AG04450 (cell line): Measurements from ENCODE around the gene IL1A. TPM values are rescaled to one million over a fixed set of nuclear protein-coding genes. Genes with fewer than 3 reads are reported as not detected.

Experiments used
- CTCF ChIA-PET: fragments of 300-600, 350-600 bp; formaldehyde crosslinking; extraction: SDS; loops from one replicate; lab custom pipeline; 2022; ENCODE audit warnings: antibody characterized with exemption, inconsistent platforms; lab: Charles Lee
- POLR2A ChIA-PET: fragments of 350-600 bp; formaldehyde crosslinking; extraction: SDS; loops from one replicate; lab custom pipeline; 2021; ENCODE audit warnings: antibody characterized with exemption, inconsistent platforms; lab: Yijun Ruan, JAX
- DNase-seq: peaks from one replicate; pipeline ENCODE4 v3.0.0-alpha.2; 2011; ENCODE audit warnings: low read depth, low spot score
- H3K27ac ChIP-seq: one replicate; pipeline ENCODE4 v1.5.1; 2012; ENCODE audit warnings: low read depth, low read length, control low read depth
- H3K27me3 ChIP-seq: one replicate; pipeline ENCODE4 v1.6.0; 2012; ENCODE audit warnings: low read length; ENCODE audit not compliant: control insufficient read depth, insufficient read depth
- H3K4me3 ChIP-seq: 2 replicates; pipeline ENCODE4 v1.5.1; 2011; ENCODE audit warnings: mild to moderate bottlenecking, low read depth, low read length, control low read depth
- H3K9me3 ChIP-seq: 2 replicates; pipeline ENCODE4 v1.5.1; 2012; ENCODE audit warnings: low read length; ENCODE audit not compliant: control insufficient read depth, insufficient read depth
- polyA plus RNA-seq: library from polyadenylated mRNA; depleted of rRNA; stranded (reverse); fragments of >200 nt; gene quantifications from 2 replicates; pipeline ENCODE4 v1.2.3, GENCODE V29; 2011
- TF ChIP-seq, protein P1 (sequence below): IDR thresholded peaks from 2 replicates; pipeline ENCODE4 v1.5.1; 2011; ENCODE audit warnings: low read depth, low read length, control low read depth, inconsistent platforms

The IL1A gene
- polyA plus RNA-seq, 1 experiment, result 0.51 TPM

DNA sequence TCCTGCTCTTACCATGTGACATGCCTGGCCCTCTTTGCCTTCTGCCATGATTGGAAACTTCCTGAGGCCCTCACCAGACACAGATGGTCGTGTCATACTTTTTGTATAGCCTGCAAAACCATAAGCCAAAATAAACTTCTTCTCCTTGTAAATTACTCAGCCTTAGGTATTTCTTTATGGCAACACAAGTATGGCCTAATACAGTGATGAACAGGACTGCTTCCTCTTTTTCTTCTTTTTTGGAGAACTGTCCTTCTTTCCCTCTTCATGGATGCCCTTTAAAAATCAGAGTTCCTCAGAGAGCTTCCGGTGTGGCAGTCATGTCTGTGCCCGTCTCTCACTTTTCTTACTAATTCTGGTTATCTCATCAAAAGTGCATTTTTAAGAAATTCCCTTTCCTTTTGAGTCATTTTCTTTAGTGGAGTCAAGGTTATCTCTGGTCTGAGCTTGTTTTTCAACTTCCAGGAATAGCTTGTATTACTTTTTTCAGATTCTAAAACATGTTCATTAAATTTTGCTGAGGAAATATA, 9.2 kb upstream of the IL1A start:
- POLR2A ChIA-PET, result no interaction called here
- DNase-seq, result no peak

GRCh38 chr2:112792419-112792818, 8.1 kb upstream of the IL1A start:
- TF ChIP-seq, protein P1, sequence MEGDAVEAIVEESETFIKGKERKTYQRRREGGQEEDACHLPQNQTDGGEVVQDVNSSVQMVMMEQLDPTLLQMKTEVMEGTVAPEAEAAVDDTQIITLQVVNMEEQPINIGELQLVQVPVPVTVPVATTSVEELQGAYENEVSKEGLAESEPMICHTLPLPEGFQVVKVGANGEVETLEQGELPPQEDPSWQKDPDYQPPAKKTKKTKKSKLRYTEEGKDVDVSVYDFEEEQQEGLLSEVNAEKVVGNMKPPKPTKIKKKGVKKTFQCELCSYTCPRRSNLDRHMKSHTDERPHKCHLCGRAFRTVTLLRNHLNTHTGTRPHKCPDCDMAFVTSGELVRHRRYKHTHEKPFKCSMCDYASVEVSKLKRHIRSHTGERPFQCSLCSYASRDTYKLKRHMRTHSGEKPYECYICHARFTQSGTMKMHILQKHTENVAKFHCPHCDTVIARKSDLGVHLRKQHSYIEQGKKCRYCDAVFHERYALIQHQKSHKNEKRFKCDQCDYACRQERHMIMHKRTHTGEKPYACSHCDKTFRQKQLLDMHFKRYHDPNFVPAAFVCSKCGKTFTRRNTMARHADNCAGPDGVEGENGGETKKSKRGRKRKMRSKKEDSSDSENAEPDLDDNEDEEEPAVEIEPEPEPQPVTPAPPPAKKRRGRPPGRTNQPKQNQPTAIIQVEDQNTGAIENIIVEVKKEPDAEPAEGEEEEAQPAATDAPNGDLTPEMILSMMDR, result no peak
- no peak for DNase-seq
- no peaks in the 10 kb centered on the region for H3K27me3 ChIP-seq
- peaks cover 3% of the 10 kb centered on the region; the same call in 1 of the 2 replicates for H3K9me3 ChIP-seq
- H3K27ac ChIP-seq, result no peak overlapping the region
- POLR2A ChIA-PET, result no interaction called here
- H3K4me3 ChIP-seq, result no peak overlapping the region
- CTCF ChIA-PET, result interaction anchor here (1.5 kb wide), 1 partner anchor 149 kb away, joined by 5 read pairs; no protein-coding TSS in a partner anchor

More for the DNA sequence above, 9.2 kb upstream of the IL1A start:
- H3K27ac ChIP-seq, result peak overlapping the region; percentile 50
- no peaks in the 10 kb centered on the region for H3K27me3 ChIP-seq
- CTCF ChIA-PET, result interaction anchor here (1.5 kb wide), 1 partner anchor 148 kb away, joined by 5 read pairs; no protein-coding TSS in a partner anchor
- H3K4me3 ChIP-seq, result no peak overlapping the region
- TF ChIP-seq, protein P1, result no peak
- H3K9me3 ChIP-seq, result peaks cover 8% of the 10 kb centered on the region

- TF ChIP-seq, protein P1, result no peak
- POLR2A ChIA-PET, result no interaction called here
- peaks cover 3% of the 10 kb centered on the region; the same call in 1 of the 2 replicates for H3K9me3 ChIP-seq
- DNase-seq, result no peak
- CTCF ChIA-PET, result interaction anchor here (0.6 kb wide), 1 partner anchor 67 kb away, joined by 9 read pairs; no protein-coding TSS in a partner anchor
- no peaks in the 10 kb centered on the region for H3K27me3 ChIP-seq
- no peak overlapping the region for H3K4me3 ChIP-seq
- H3K27ac ChIP-seq, result no peak overlapping the region
Observed at GRCh38 chr2:112791693-112792230, 7.5 kb upstream of the IL1A start.

GRCh38 chr2:112791019-112791418, 6.7 kb upstream of the IL1A start:
- no peak for DNase-seq
- ChIA-PET POLR2A (no interaction called here), CTCF (interaction anchor here (0.6 kb wide), 2 partner anchors 66 to 151 kb away, joined by 3 to 9 read pairs; no protein-coding TSS in a partner anchor)
- Histone ChIP-seq H3K27me3 (no peaks in the 10 kb centered on the region), H3K4me3 (no peak overlapping the region), H3K27ac (no peak overlapping the region), H3K9me3 (peaks cover 3% of the 10 kb centered on the region; the same call in 1 of the 2 replicates)
- TF ChIP-seq, protein P1, result no peak

GRCh38 chr2:112790305-112790704, 6.0 kb upstream of the IL1A start:
- ChIA-PET POLR2A (no interaction called here), CTCF (interaction anchor here (0.6 kb wide), 1 partner anchor 151 kb away, joined by 3 read pairs; no protein-coding TSS in a partner anchor)
- DNase-seq, result no peak
- TF ChIP-seq, protein P1, result no peak
- Histone ChIP-seq H3K4me3 (no peak overlapping the region), H3K27ac (no peak overlapping the region), H3K9me3 (peaks cover 3% of the 10 kb centered on the region; the same call in 1 of the 2 replicates), H3K27me3 (no peaks in the 10 kb centered on the region)
